Mammary microvascular endothelial cell (primary cell): ENCODE results near the gene CDK8. TPM values are rescaled to one million over a fixed set of nuclear protein-coding genes. Genes with fewer than 3 reads are reported as not detected.

Experiments
- total RNA-seq: library from RNA; depleted of rRNA; stranded (reverse); fragments of >200 nt; gene quantifications from 2 replicates; pipeline ENCODE4 v1.2.3, GENCODE V29; 2015

CDK8 gene
- 11.9 and 12.4 TPM in 2 replicates for total RNA-seq

GRCh38 chr13:26253787-26254582 lies at the start of gene CDK8:
CDK8 (plus strand) TSS chr13:26254129; CDS start chr13:26254642, 513 bp downstream.

GRCh38 chr13:26221721-26222519 lies 32.0 kb upstream of the CDK8 start, which contains the start of gene RNF6:
RNF6 (minus strand) TSS chr13:26222314; CDS start chr13:26219649, 2,665 bp downstream.

Other genes starting within 250 kb of the CDK8 start
- 0.44 and 0.73 TPM in 2 replicates for gene SHISA2, start 202.1 kb upstream of the CDK8 start, total RNA-seq
- 28.9 and 30.4 TPM in 2 replicates for gene RNF6, start 31.8 kb upstream of the CDK8 start, total RNA-seq